Duodenal mucosa (tissue), 2 donors: ENCODE results near the gene TOP2A.
"Not testable (repeated sequence)": the region's sequence is repeated elsewhere in the genome, so short reads cannot be mapped to it uniquely, and the experiment has no call there.

Source experiments
- H3K27ac ChIP-seq: one replicate; pipeline ENCODE4 v1.7.0; 2013; ENCODE audit warnings: low read depth, low read length
- H3K27me3 ChIP-seq, 2 donors: one replicate each; pipeline ENCODE4 v1.7.0; 2013; ENCODE audit warnings: low read length in 2 of 2, control low read depth in 1 of 2; ENCODE audit not compliant: insufficient read depth in 2 of 2, control insufficient read depth in 1 of 2
- H3K36me3 ChIP-seq, 2 donors: one replicate each; pipeline ENCODE4 v1.7.0; 2013; ENCODE audit warnings: low read length in 2 of 2, control low read depth in 1 of 2; ENCODE audit not compliant: insufficient read depth in 2 of 2, control insufficient read depth in 1 of 2
- H3K4me1 ChIP-seq, 2 donors: one replicate each; pipeline ENCODE4 v1.7.0; 2013; ENCODE audit warnings: low read length in 2 of 2, control low read depth in 1 of 2; ENCODE audit not compliant: insufficient read depth in 2 of 2, control insufficient read depth in 1 of 2
- H3K4me3 ChIP-seq, 2 donors: one replicate each; pipeline ENCODE4 v1.7.0; 2013; ENCODE audit warnings: low read length in 2 of 2, low read depth in 1 of 2
- H3K9ac ChIP-seq, 2 donors: one replicate each; pipeline ENCODE4 v1.7.0; 2013; ENCODE audit warnings: low read length in 2 of 2, low read depth in 1 of 2
- H3K9me3 ChIP-seq, 2 donors: one replicate each; pipeline ENCODE4 v1.7.0; 2013; ENCODE audit warnings: low read length in 2 of 2, control low read depth in 1 of 2; ENCODE audit not compliant: control insufficient read depth in 1 of 2

The TOP2A gene

GRCh38 chr17:40369923-40370322 lies 47.8 kb downstream of the TOP2A start:
- no peak overlapping the region for H3K4me3 ChIP-seq
- H3K27ac ChIP-seq: no peak overlapping the region
- no peaks in the 10 kb centered on the region for H3K36me3 ChIP-seq
- H3K9ac ChIP-seq: no peak overlapping the region
- no peaks in the 10 kb centered on the region for H3K4me1 ChIP-seq
- no peaks in the 10 kb centered on the region for H3K9me3 ChIP-seq
- H3K27me3 ChIP-seq: no peaks in the 10 kb centered on the region

GRCh38 chr17:40367728-40368127 lies 50.0 kb downstream of the TOP2A start:
- not testable (repeated sequence) for H3K27ac ChIP-seq, H3K4me3 ChIP-seq, H3K9me3 ChIP-seq, H3K9ac ChIP-seq, H3K4me1 ChIP-seq, H3K36me3 ChIP-seq, H3K27me3 ChIP-seq

- H3K9ac ChIP-seq: no peak overlapping the region
- peaks cover 12 to 14% of the 10 kb centered on the region in 2 donors for H3K4me1 ChIP-seq
- H3K4me3 ChIP-seq: no peak overlapping the region
- H3K9me3 ChIP-seq: no peaks in the 10 kb centered on the region
- H3K27ac ChIP-seq: no peak overlapping the region
- peaks cover 0 to 2% of the 10 kb centered on the region in 2 donors for H3K36me3 ChIP-seq
- H3K27me3 ChIP-seq: no peaks in the 10 kb centered on the region
Observed at GRCh38 chr17:40366861-40367518, 50.7 kb downstream of the TOP2A start.

- peaks cover 12 to 14% of the 10 kb centered on the region in 2 donors for H3K4me1 ChIP-seq
- H3K9me3 ChIP-seq: no peaks in the 10 kb centered on the region
- H3K27me3 ChIP-seq: no peaks in the 10 kb centered on the region
- H3K36me3 ChIP-seq: peaks cover 0 to 2% of the 10 kb centered on the region in 2 donors
- H3K27ac ChIP-seq: no peak overlapping the region
- no peak overlapping the region for H3K9ac ChIP-seq
- no peak overlapping the region for H3K4me3 ChIP-seq
Observed at GRCh38 chr17:40366076-40366860, 51.4 kb downstream of the TOP2A start.

- Histone ChIP-seq H3K36me3 (peaks cover 0 to 2% of the 10 kb centered on the region in 2 donors), H3K9me3 (no peaks in the 10 kb centered on the region), H3K9ac (no peak overlapping the region), H3K4me3 (no peak overlapping the region), H3K4me1 (peaks cover 12 to 14% of the 10 kb centered on the region in 2 donors), H3K27ac (no peak overlapping the region), H3K27me3 (no peaks in the 10 kb centered on the region)
Observed at GRCh38 chr17:40364906-40365305, 52.8 kb downstream of the TOP2A start.

- Histone ChIP-seq H3K9ac (peak within 1 kb of the TSS; percentile 29 to 43), H3K4me3 (peak within 1 kb of the TSS; percentile 48 to 62), H3K36me3 (peaks cover 0 to 2% of the 10 kb centered on the region in 2 donors), H3K27ac (no peak within 1 kb of the TSS), H3K4me1 (peaks cover 12 to 14% of the 10 kb centered on the region in 2 donors), H3K27me3 (no peaks in the 10 kb centered on the region), H3K9me3 (no peaks in the 10 kb centered on the region)
Observed at GRCh38 chr17:40364121-40364861, 53.4 kb downstream of the TOP2A start, which contains the start of gene GJD3. Gene GJD3 (minus strand): TSS chr17:40364737. CDS start chr17:40363815, 922 bp downstream.

- H3K4me1 ChIP-seq: peaks cover 12 to 14% of the 10 kb centered on the region in 2 donors
- peak overlapping the region; percentile 48 to 62 for H3K4me3 ChIP-seq
- peaks cover 0 to 2% of the 10 kb centered on the region in 2 donors for H3K36me3 ChIP-seq
- no peaks in the 10 kb centered on the region for H3K27me3 ChIP-seq
- H3K27ac ChIP-seq: no peak overlapping the region
- peak overlapping the region in 1 of 2 donors; percentile 43 for H3K9ac ChIP-seq
- no peaks in the 10 kb centered on the region for H3K9me3 ChIP-seq
Observed at GRCh38 chr17:40363111-40363827, 54.4 kb downstream of the TOP2A start.

- H3K9ac ChIP-seq: no peak overlapping the region
- H3K9me3 ChIP-seq: no peaks in the 10 kb centered on the region
- peak overlapping the region; percentile 48 to 62 for H3K4me3 ChIP-seq
- H3K4me1 ChIP-seq: peaks cover 12 to 14% of the 10 kb centered on the region in 2 donors
- H3K36me3 ChIP-seq: peaks cover 0 to 2% of the 10 kb centered on the region in 2 donors
- no peak overlapping the region for H3K27ac ChIP-seq
- H3K27me3 ChIP-seq: no peaks in the 10 kb centered on the region
Observed at GRCh38 chr17:40362696-40363110, 55.0 kb downstream of the TOP2A start.

GRCh38 chr17:40361925-40362695 lies 55.6 kb downstream of the TOP2A start:
- Histone ChIP-seq H3K4me1 (peaks cover 12 to 14% of the 10 kb centered on the region in 2 donors), H3K9me3 (no peaks in the 10 kb centered on the region), H3K4me3 (peak overlapping the region; percentile 40 to 62), H3K27ac (no peak overlapping the region), H3K9ac (no peak overlapping the region), H3K27me3 (no peaks in the 10 kb centered on the region), H3K36me3 (peaks cover 0 to 2% of the 10 kb centered on the region in 2 donors)
